Endothelial cell of umbilical vein (primary cell): Measurements from ENCODE around the gene FAM167B. TPM values are rescaled to one million over a fixed set of nuclear protein-coding genes. Genes with fewer than 3 reads are reported as not detected.

Experiments
- BruUV-seq: library from RNA; stranded (reverse); fragments of 400-500 nt; replicated peaks from 2 replicates; lab custom pipeline; 2021; lab: Mats Ljungman, UMichigan
- CTCF ChIA-PET: fragments of 300-600, 350-600 bp; sonication (Branson Sonifier 250); formaldehyde crosslinking; loops from one replicate; lab custom pipeline; 2021; ENCODE audit warnings: antibody characterized with exemption, inconsistent platforms; lab: Charles Lee
- POLR2A ChIA-PET: fragments of 300-600, 350-600 bp; sonication (Branson Sonifier 250); formaldehyde crosslinking; loops from one replicate; lab custom pipeline; 2021; ENCODE audit warnings: antibody characterized with exemption, inconsistent platforms; lab: Charles Lee
- DNase-seq: peaks from one replicate; pipeline ENCODE4 v3.0.0-alpha.2; 2011; ENCODE audit warnings: low read depth, low spot score
- FAIRE-seq: peaks from 2 replicates; lab custom pipeline; 2011; peaks lifted over from hg19 to GRCh38; lab: Jason Lieb, UNC
- H2AFZ ChIP-seq: 2 replicates; pipeline ENCODE4 v1.6.0; 2012; ENCODE audit warnings: low read depth, low read length, control low read depth, inconsistent platforms
- H3K27ac ChIP-seq: 2 replicates; pipeline ENCODE4 v1.5.1; 2011; ENCODE audit warnings: low read depth, mild to moderate bottlenecking, control low read depth, low read length, moderate library complexity; ENCODE audit not compliant: insufficient read depth
- H3K27me3 ChIP-seq, 2 experiments: 2 replicates each; pipeline versions ENCODE4 v1.6.0 to v1.6.1; 2011; ENCODE audit warnings: low read length in 2 of 2, mixed read lengths in 1 of 2; ENCODE audit not compliant: control insufficient read depth in 2 of 2, insufficient read depth in 2 of 2
- H3K36me3 ChIP-seq, 2 experiments: 2 replicates in 1 of 2; 3 replicates in 1 of 2; pipeline ENCODE4 v1.5.1; 2011; ENCODE audit warnings: low read length in 2 of 2, mild to moderate bottlenecking in 1 of 2, moderate library complexity in 1 of 2; ENCODE audit not compliant: control insufficient read depth in 2 of 2, insufficient read depth in 2 of 2; ENCODE audit errors: extremely low read depth in 1 of 2
- H3K4me1 ChIP-seq: 3 replicates; pipeline ENCODE4 v1.5.1; 2011; ENCODE audit warnings: mild to moderate bottlenecking, low read length; ENCODE audit not compliant: control insufficient read depth, insufficient read depth; ENCODE audit errors: extremely low read depth
- H3K4me2 ChIP-seq: 2 replicates; pipeline ENCODE4 v1.6.1; 2011; ENCODE audit warnings: low read length, control low read depth, mixed read lengths; ENCODE audit not compliant: insufficient read depth
- H3K4me3 ChIP-seq, 3 experiments: fragments of 200-600 bp in 1 of 3; sonication (generic), shearing (Covaris generic) in 1 of 3; replicated peaks in 1 of 3; 2 replicates each; pipeline ENCODE4 v1.5.1; 2011 to 2016; ENCODE audit warnings: control low read depth in 3 of 3, low read length in 3 of 3, mild to moderate bottlenecking in 2 of 3, inconsistent platforms in 1 of 3, low read depth in 1 of 3, moderate library complexity in 1 of 3; ENCODE audit not compliant: insufficient read depth in 1 of 3
- H3K79me2 ChIP-seq: 2 replicates; pipeline ENCODE4 v1.6.0; 2012; ENCODE audit warnings: low read length, inconsistent platforms; ENCODE audit not compliant: control insufficient read depth, insufficient read depth
- H3K9ac ChIP-seq: replicated peaks from 2 replicates; pipeline ENCODE3; 2011; ENCODE audit warnings: low read length, control low read depth; ENCODE audit not compliant: insufficient read depth; ENCODE audit errors: extremely low read depth
- H3K9me1 ChIP-seq: replicated peaks from 3 replicates; pipeline ENCODE4 v1.6.0; 2011; ENCODE audit warnings: mild to moderate bottlenecking, low read length; ENCODE audit not compliant: control insufficient read depth, insufficient read depth; ENCODE audit errors: extremely low read depth
- H3K9me3 ChIP-seq: replicated peaks from 2 replicates; pipeline ENCODE4 v1.5.1; 2012; ENCODE audit warnings: low read length, inconsistent platforms; ENCODE audit not compliant: control insufficient read depth, insufficient read depth
- H4K20me1 ChIP-seq: replicated peaks from 2 replicates; pipeline ENCODE3; 2011; ENCODE audit warnings: mild to moderate bottlenecking, low read length; ENCODE audit not compliant: control insufficient read depth, insufficient read depth; ENCODE audit errors: extremely low read depth
- GATA2 ChIP-seq: IDR thresholded peaks from 2 replicates; pipeline ENCODE4 v1.7.0; 2011; ENCODE audit warnings: low read depth, mild to moderate bottlenecking, moderate library complexity, mixed read lengths, low read length; ENCODE audit not compliant: insufficient read length, insufficient read depth
- JUN ChIP-seq: IDR thresholded peaks from 2 replicates; pipeline ENCODE4 v1.6.1; 2011; ENCODE audit warnings: borderline replicate concordance, low read depth; ENCODE audit not compliant: insufficient read length, insufficient read depth
- POLR2A ChIP-seq: IDR thresholded peaks from 2 replicates; pipeline ENCODE4 v1.6.1; 2012; ENCODE audit warnings: low read depth, mild to moderate bottlenecking, control low read depth, low read length
- POLR2AphosphoS5 ChIP-seq: IDR thresholded peaks from 2 replicates; pipeline ENCODE4 v1.6.1; 2012; ENCODE audit warnings: low read depth, mild to moderate bottlenecking, control low read depth, low read length, moderate library complexity; ENCODE audit not compliant: insufficient read depth
- dilution Hi-C: fragments of 300-500 bp; cut with MboI; formaldehyde crosslinking; loops from one replicate; pipeline ENCODE4 v1.15.0; 2019; ENCODE audit warnings: low sequenced_read_pairs; ENCODE audit not compliant: extremely low pct_ligation_motif_present
- intact Hi-C: fragments of 100-400 bp; cut with micrococcal nuclease; formaldehyde crosslinking; loops from one replicate; pipeline ENCODE4 v1.10.0; 2022
- polyA plus RNA-seq, 4 experiments: library from polyadenylated mRNA; depleted of rRNA in 3 of 4; stranded (reverse) in 3 of 4; unstranded in 1 of 4; fragments of >200 nt; gene quantifications; 2 replicates each; pipeline versions ENCODE4 v1.2.1 to v1.2.3, GENCODE V29; 2011 to 2012; ENCODE audit warnings: missing spikeins in 1 of 4
- total RNA-seq: library from RNA; stranded (reverse); gene quantifications from 2 replicates; pipeline ENCODE4 v1.2.3, GENCODE V29; 2021
- TF ChIP-seq, protein P1 (sequence below), 2 donors: IDR thresholded peaks; 1 replicate in 1 of 2; 2 replicates in 1 of 2; pipeline ENCODE4 v1.5.1; 2011; ENCODE audit warnings: low read length in 2 of 2, mild to moderate bottlenecking in 2 of 2, moderate library complexity in 2 of 2, control low read depth in 1 of 2, inconsistent platforms in 1 of 2, low read depth in 1 of 2; ENCODE audit not compliant: insufficient read depth in 1 of 2; ENCODE audit errors: extremely low read depth in 1 of 2

Gene FAM167B
- total and polyA plus RNA-seq, 2 donors (not counting 3 experiments of a cell fraction or from before 2014, with no cell fraction given), result 2.1 to 5.6 TPM

DNA sequence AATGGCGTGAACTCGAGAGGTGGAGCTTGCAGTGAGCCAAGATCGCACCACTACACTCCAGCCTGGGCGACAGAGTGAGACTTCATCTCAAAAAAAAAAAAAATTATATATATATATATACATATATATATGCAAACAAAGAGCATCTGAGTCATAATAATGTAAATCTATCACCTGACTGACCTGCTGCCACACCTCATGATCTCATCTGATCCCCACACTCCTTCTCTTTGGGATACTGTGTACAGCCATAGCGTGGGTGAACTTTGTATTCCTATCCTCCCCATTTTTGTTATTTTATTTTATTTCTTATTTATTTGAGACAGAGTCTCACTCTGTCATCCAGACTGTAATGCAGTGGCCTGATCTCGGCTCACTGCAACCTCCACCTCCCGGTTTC is 42.2 kb downstream of the FAM167B start:
- dilution Hi-C loops (no loop called here), intact Hi-C loops (no loop called here)
- H3K27ac ChIP-seq, result no peak overlapping the region
- H4K20me1 ChIP-seq, result no peaks in the 10 kb centered on the region
- DNase-seq, result no peak
- no peak overlapping the region for H2AFZ ChIP-seq
- H3K4me3 ChIP-seq, result no peak overlapping the region
- BruUV-seq, result no TSS peak
- H3K9ac ChIP-seq, result no peak overlapping the region
- no peak for FAIRE-seq
- no peak for TF ChIP-seq POLR2AphosphoS5
- no peak for TF ChIP-seq GATA2
- no peak for TF ChIP-seq POLR2A
- TF ChIP-seq, protein P1, sequence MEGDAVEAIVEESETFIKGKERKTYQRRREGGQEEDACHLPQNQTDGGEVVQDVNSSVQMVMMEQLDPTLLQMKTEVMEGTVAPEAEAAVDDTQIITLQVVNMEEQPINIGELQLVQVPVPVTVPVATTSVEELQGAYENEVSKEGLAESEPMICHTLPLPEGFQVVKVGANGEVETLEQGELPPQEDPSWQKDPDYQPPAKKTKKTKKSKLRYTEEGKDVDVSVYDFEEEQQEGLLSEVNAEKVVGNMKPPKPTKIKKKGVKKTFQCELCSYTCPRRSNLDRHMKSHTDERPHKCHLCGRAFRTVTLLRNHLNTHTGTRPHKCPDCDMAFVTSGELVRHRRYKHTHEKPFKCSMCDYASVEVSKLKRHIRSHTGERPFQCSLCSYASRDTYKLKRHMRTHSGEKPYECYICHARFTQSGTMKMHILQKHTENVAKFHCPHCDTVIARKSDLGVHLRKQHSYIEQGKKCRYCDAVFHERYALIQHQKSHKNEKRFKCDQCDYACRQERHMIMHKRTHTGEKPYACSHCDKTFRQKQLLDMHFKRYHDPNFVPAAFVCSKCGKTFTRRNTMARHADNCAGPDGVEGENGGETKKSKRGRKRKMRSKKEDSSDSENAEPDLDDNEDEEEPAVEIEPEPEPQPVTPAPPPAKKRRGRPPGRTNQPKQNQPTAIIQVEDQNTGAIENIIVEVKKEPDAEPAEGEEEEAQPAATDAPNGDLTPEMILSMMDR (IDR thresholded peaks at IDR 0.05; ENCODE audit: extremely low read depth in 1 of 2, insufficient read depth in 1 of 2, low read depth in 1 of 2, low read length in 2 of 2), result no peak
- TF ChIP-seq JUN, result no peak
- no peak overlapping the region for H3K4me2 ChIP-seq
- H3K27me3 ChIP-seq, result no peaks in the 10 kb centered on the region
- H3K36me3 ChIP-seq, result no peaks in the 10 kb centered on the region
- ChIA-PET CTCF (interaction anchor here (1.6 to 1.7 kb wide), 2 partner anchors 46 to 72 kb away, joined by 4 to 5 read pairs; no protein-coding TSS in a partner anchor), POLR2A (no interaction called here)
- peaks cover 11% of the 10 kb centered on the region for H3K79me2 ChIP-seq
- H3K4me1 ChIP-seq, result peaks cover 17% of the 10 kb centered on the region
- H3K9me1 ChIP-seq, result no peaks in the 10 kb centered on the region
- H3K9me3 ChIP-seq, result no peaks in the 10 kb centered on the region
